HG03378 (cell line): ENCODE measurements around the gene TPRG1L.
"Not testable (repeated sequence)": the region's sequence is repeated elsewhere in the genome, so short reads cannot be mapped to it uniquely, and the experiment has no call there.

ENCODE experiments used
- ATAC-seq: cut with Tn5 transposase; IDR thresholded peaks from one replicate; pipeline ENCODE4 v1.9.1; 2021; ENCODE audit warnings: mild to moderate bottlenecking, moderate library complexity; ENCODE audit not compliant: unreplicated experiment

TPRG1L gene

GRCh38 chr1:3624200-3625136 is at the start of gene TPRG1L:
Gene TPRG1L (plus strand): TSS chr1:3625015. CDS start chr1:3625073, 58 bp downstream.
- peak; percentile 82 for ATAC-seq

DNA sequence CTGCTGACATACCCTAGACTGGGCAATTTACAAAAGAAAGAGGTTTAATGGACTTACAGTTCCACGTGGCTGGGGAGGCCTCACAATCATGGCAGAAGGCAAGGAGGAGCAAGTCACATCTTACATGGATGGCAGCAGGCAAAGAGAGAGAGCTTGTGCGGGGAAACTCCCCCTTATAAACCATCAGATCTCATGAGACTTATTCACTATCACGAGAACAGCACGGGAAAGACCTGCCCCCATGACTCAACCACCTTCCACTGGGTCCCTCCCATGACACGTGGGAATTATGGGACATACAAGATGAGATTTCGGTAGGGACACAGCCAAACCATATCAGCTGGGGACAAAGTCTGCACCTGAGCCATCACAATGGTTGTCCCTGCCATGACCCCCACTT is 49.3 kb upstream of the TPRG1L start:
- not testable (repeated sequence) for ATAC-seq

GRCh38 chr1:3575993-3576392 is 48.8 kb upstream of the TPRG1L start:
- ATAC-seq: no peak

DNA sequence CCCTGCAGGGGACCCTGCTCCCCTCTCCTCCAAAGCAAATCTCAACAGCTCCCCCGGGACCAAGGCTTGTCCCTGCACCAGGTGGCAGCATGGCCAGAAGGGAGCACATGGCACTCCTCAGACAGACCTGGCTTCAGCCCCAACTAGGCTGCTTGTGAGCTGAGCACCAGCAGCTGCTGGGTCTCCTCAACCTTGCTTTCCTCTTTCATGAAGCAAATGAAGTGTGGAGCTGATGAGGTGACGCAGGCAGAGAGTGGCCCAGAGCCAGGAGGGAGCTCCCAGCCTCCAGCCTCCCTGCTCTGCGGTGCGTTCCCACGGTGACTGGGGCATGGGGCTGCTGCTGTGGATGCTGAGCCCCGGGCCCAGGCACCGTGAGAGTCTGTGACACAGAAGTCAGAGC is 47.5 kb upstream of the TPRG1L start:
- no peak for ATAC-seq

- no peak for ATAC-seq
Observed at GRCh38 chr1:3577711-3578432, 46.9 kb upstream of the TPRG1L start.

DNA sequence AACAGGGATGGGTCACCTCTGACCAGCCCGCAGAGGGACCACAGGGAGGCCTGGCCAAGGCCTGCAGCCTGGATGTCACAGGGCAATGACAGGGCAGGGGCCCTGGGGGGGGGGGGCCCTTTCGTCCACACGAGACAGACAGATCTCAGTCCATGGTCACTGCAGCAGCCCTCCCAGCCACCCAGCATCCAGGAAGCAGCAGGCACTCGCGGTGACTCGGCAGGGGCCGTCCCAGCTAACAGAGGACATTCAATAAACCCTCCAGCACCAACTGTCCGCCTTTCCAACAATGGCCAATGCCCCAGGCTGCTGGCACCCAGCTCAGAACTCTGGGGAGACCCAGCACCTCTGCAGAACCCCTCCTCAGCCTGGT is 46.4 kb upstream of the TPRG1L start:
- ATAC-seq: no peak

- ATAC-seq: no peak
Observed at GRCh38 chr1:3578906-3579305, 45.9 kb upstream of the TPRG1L start.

DNA sequence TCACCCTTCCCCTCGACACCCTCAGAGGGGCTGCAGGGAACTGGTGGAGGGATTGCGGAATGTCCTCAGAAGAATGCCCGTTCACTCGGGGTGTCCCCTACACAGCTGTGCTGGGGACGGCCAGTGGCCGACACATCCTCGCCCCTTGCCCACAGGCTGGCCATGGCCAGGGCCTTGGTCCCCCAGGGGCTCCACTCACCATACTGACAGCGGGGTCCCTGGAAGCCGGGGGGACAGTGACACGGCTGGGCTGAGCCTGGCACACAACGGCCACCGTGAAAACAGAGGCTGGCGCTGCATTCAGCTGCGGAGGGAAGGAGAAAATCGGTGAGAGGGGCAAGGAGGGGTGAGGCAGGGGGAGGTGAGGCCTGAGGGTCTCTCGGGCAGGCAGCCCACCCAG is 45.2 kb upstream of the TPRG1L start:
- ATAC-seq: no peak

DNA sequence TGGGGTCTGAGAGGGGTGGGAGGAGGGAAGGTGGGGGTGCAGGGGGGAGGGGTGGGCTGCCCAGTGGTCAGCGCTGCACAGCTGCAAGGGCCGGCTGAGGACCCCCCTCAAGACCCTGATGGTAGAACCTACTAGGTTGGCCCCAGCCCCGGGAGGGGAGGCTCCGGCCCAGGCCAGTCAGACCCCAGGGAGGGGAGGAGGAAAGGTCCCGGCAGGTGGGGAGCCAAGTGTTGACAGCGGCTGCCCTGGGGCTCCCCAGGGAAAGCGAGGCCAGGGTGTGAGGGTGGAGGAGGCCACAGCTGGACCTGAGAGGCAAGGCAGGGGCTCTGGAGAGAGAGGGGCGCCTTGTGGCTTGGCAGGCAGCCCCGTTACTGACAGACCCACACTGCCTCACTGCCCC is 44.6 kb upstream of the TPRG1L start:
- ATAC-seq: no peak

GRCh38 chr1:3581296-3582036 is 43.3 kb upstream of the TPRG1L start:
- no peak for ATAC-seq

DNA sequence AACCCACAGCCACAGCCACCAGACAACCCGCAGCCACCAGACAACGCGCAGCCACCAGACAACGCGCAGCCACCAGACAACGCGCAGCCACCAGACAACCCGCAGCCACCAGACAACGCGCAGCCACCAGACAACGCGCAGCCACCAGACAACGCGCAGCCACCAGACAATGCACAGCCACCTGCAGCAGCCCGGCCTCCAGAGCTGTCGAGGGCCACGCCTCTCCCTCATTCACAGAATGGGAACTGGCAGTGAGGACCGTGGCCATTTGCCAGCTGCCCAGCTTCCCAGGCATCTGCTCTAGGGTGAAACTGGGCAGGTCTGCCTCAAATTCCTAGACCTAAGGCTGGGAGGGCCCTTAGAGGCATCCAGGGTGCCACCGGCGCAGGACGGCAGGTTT is 41.1 kb upstream of the TPRG1L start:
- ATAC-seq: not testable (repeated sequence)

DNA sequence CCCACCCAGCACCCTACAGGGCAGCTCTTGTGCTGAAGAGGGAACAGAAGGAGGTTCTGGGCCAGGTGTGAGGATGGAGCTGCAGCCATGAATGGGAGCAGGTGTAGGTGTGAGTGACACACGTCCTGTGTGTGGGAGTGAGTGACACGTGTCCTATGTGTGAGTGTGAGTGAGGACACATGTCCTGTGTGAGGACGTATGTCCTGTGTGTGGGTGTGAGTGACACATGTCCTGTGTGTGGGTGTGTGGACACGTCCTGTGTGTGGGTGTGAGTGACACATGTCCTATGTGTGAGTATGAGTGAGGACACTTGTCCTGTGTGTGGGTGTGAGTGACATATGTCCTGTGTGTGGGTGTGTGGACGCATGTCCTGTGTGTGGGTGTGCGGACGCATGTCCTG is 39.9 kb upstream of the TPRG1L start:
- ATAC-seq: no peak

DNA sequence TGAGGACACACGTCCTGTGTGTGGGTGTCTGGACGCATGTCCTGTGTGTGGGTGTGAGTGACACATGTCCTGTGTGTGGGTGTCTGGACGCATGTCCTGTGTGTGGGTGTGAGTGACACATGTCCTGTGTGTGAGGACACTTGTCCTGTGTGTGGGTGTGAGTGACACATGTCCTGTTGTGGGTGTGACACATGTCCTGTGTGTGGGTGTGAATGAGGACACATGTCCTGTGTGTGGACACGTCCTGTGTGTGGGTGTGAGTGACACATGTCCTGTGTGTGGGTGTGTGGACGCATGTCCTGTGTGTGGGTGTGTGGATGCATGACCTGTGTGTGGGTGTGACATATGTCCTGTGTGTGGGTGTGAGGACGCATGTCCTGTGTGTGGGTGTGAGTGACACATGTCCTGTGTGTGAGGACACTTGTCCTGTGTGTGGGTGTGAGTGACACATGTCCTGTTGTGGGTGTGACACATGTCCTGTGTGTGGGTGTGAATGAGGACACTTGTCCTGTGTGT is 39.4 kb upstream of the TPRG1L start:
- ATAC-seq: not testable (repeated sequence)

DNA sequence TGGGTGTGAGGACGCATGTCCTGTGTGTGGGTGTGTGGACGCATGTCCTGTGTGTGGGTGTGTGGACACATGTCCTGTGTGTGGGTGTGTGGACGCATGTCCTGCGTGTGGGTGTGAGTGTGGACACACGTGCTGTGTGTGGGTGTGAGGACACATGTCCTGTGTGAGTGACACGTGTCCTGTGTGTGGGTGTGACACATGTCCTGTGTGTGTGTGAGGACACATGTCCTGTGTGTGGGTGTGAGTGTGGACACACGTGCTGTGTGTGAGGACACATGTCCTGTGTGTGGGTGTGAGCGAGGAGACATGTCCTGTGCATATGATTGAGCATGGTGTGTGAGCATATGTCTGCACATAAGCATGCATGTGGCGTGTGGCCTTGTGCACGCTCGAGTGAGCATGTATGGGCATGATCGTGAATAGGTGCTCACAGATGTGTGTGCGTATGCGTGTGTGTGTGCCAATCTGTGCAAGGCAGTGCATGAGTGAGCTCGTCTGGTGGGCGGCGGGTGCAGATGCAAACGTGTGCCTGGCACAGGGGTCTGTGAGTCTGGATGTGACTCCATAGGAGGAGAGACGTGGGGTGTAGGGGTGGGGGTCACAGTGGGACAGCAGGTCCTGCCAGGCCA is 38.8 kb upstream of the TPRG1L start:
- no peak for ATAC-seq

- ATAC-seq: no peak
Observed at GRCh38 chr1:3586986-3587759, 37.6 kb upstream of the TPRG1L start.

DNA sequence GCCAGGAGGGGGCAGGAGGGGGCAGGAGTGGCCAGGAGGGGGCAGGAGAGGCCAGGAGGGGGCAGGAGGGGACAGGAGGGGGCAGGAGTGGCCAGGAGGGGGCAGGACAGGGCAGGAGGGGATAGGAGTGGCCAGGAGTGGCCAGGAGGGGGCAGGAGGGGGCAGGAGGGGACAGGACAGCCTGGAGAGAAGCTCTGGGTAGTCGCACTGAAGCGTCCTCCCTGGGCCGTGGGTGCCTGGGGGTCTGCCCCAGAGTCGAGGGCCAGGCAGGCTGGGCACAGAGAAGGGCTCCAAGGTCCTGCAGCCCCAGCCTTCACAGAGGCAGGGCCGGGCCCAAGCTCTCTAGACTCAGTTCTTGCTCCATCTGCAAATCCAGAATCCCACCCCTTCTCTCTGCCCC is 36.4 kb upstream of the TPRG1L start:
- ATAC-seq: no peak

DNA sequence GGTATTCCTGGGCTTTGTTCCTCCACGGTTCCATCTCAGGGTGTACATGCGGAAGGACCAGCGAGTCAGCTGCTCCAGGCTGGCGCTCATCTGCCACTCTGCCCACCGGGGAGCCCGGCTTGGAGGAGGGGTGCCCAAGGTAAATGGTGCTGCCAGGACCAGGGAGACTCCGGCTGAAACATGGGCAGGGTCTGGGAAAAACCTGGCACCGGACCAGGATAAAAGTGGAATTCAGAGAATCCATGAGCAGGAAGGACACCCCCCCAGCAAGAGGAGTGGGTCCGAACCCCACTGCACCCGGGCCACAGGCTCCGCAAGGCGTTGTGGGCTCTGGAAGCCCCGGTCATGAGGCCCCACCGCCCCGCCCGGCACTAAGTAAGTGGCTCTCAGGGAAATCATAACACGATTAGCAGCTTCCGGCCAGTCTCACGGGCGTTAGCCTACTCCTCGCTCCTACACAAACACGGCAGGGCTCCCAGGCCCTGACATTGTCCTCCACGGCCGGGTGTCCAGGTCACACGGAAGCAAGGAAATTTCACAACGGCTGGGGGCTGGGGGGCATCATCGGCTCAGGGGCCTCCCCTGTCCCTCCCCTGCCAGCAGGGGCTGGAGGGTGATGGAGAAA is 34.6 kb upstream of the TPRG1L start:
- ATAC-seq: no peak

DNA sequence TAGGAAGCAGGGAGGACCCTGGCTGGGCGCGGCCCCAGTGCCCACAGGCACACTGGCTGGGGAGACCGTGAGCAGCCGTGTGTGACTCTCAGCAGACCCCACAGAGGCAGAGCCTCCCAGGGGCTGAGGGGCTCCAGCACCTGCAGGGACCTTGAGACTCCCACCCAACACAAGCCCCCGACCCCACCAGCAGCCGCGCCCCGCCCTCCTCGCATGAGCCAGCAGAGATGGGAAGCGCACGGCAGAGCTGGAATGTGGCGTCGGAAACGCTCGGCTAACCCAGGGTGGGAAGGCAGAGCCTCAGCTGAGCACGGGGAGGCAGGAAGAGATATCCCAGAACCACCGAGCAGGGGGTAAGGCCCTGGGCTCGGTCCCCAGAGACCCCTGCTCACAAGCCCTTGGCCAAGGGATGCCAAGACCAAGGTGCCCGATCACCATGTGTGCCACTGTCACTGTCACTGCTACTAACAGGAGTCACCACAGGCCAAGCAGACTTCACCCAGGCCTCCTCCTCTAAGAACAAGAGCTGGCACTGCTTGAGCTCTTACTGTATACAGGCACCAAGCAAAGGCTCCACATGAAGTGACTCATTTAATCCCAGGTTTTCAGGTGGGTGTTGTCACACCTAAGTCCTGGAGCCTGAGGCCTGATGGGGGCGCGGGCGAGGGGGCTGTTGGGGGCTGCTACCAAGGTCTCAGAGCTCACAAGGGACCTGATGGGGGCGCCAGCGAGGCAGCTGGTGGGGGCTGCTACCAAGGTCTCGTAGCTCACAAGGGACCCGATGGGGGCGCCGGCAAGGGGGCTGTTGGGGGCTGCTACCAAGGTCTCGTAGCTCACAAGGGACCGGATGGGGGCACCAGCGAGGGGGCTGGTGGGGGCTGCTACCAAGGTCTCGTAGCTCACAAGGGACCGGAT is 33.6 kb upstream of the TPRG1L start:
- ATAC-seq: no peak
